Loucy (cell line): ENCODE results near the gene NOSIP.

Experiments
- CTCF ChIP-seq: fragments of 200-600 bp; sonication (generic); conservative IDR thresholded peaks from 2 replicates; pipeline ENCODE4 v1.5.1; 2014; ENCODE audit warnings: mild to moderate bottlenecking, antibody characterized with exemption, low read length
- EZH2phosphoT487 ChIP-seq: fragments of 200-600 bp; IDR thresholded peaks from 2 replicates; pipeline ENCODE4 v1.6.1; 2018; ENCODE audit warnings: antibody characterized with exemption, mild to moderate bottlenecking, moderate library complexity, borderline replicate concordance

GRCh38 chr19:49556412-49557398, 23.7 kb downstream of the NOSIP start:
- TF ChIP-seq CTCF: no peak
- TF ChIP-seq EZH2phosphoT487: no peak
